ENCODE data around the gene ARFGEF2. TPM values are rescaled to one million over a fixed set of nuclear protein-coding genes. Genes with fewer than 3 reads are reported as not detected.

The ARFGEF2 gene
- total RNA-seq, 1 experiment from 2014 or later, result 20.9 TPM

- ATAC-seq (no peak), DNase-seq (ENCODE audit: low spot score) (no peak)
- TF ChIP-seq ZNF671 (CRISPR knock-in tag; IDR thresholded peaks at IDR 0.05) (no peak), NR2C2 (CRISPR knock-in tag; IDR thresholded peaks at IDR 0.05) (no peak), EMX1 (CRISPR knock-in tag; IDR thresholded peaks at IDR 0.05) (no peak), ZSCAN18 (CRISPR knock-in tag; IDR thresholded peaks at IDR 0.05) (no peak), HMGXB4 (CRISPR knock-in tag; IDR thresholded peaks at IDR 0.05) (no peak), HMGA2 (CRISPR knock-in tag; IDR thresholded peaks at IDR 0.05) (no peak), KAT7 (CRISPR knock-in tag; IDR thresholded peaks at IDR 0.05; ENCODE audit: borderline replicate concordance) (no peak), USF1 (CRISPR knock-in tag; IDR thresholded peaks at IDR 0.05) (no peak), ZNF263 (CRISPR knock-in tag; IDR thresholded peaks at IDR 0.05; ENCODE audit: low read depth) (no peak), ZBTB43 (CRISPR knock-in tag; IDR thresholded peaks at IDR 0.05) (no peak), TEAD4 (CRISPR knock-in tag; IDR thresholded peaks at IDR 0.05) (no peak), ZNF317 (CRISPR knock-in tag; IDR thresholded peaks at IDR 0.05; ENCODE audit: borderline replicate concordance, low read depth) (no peak), CDX4 (CRISPR knock-in tag; IDR thresholded peaks at IDR 0.05; ENCODE audit: borderline replicate concordance) (no peak), E2F1 (CRISPR knock-in tag; IDR thresholded peaks at IDR 0.05) (no peak), RELA (CRISPR knock-in tag; IDR thresholded peaks at IDR 0.05; ENCODE audit: borderline replicate concordance) (no peak), ETV6 (CRISPR knock-in tag; IDR thresholded peaks at IDR 0.05) (no peak)
- Mint-ChIP-seq H3K4me1 (no peaks in the 10 kb centered on the region), H3K27ac (no peak overlapping the region), H3K36me3 (no peaks in the 10 kb centered on the region), H3K4me3 (no peak overlapping the region), H3K27me3 (ENCODE audit: low read depth) (peaks cover 14% of the 10 kb centered on the region), H3K9me3 (peaks cover 5% of the 10 kb centered on the region)
- CTCF ChIA-PET, result interaction anchor here (1.0 to 3.3 kb wide), 2 partner anchors 13 to 234 kb away, joined by 5 to 11 read pairs (median 8); no protein-coding TSS in a partner anchor
- POLR2A ChIA-PET, result no interaction called here
These were observed 30.1 kb upstream of the ARFGEF2 start for GRCh38 chr20:48891235-48892048.

- ATAC-seq (no peak), DNase-seq (ENCODE audit: low spot score) (no peak)
- Mint-ChIP-seq H3K4me3 (no peak overlapping the region), H3K27ac (no peak overlapping the region), H3K4me1 (no peaks in the 10 kb centered on the region), H3K9me3 (peaks cover 5% of the 10 kb centered on the region), H3K27me3 (ENCODE audit: low read depth) (peaks cover 14% of the 10 kb centered on the region), H3K36me3 (no peaks in the 10 kb centered on the region)
- no peak for TF ChIP-seq ATF1 (CRISPR knock-in tag; IDR thresholded peaks at IDR 0.05)
- TF ChIP-seq USF2 (CRISPR knock-in tag; IDR thresholded peaks at IDR 0.05), result no peak
- CTCF ChIA-PET, result interaction anchor here (1.6 to 3.3 kb wide), 2 partner anchors 13 to 234 kb away, joined by 8 to 11 read pairs; no protein-coding TSS in a partner anchor
- POLR2A ChIA-PET, result no interaction called here
These were observed 29.5 kb upstream of the ARFGEF2 start for GRCh38 chr20:48892049-48892470.

Measured in WTC11 (cell line).